Activated B cell treated with CpG ODN at 0.5 μM for 24 hours (primary cell): Measurements from ENCODE around the gene ALG8. TPM values are rescaled to one million over a fixed set of nuclear protein-coding genes. Genes with fewer than 3 reads are reported as not detected.
"Not testable (repeated sequence)": the region's sequence is repeated elsewhere in the genome, so short reads cannot be mapped to it uniquely, and the experiment has no call there.

Experiments
- ATAC-seq: fragments of 200-7000 bp; cut with Tn5 transposase; one replicate; pipeline ENCODE4 v1.10.0; 2021; ENCODE audit warnings: low read depth, mild to moderate bottlenecking, moderate library complexity
- CTCF ChIA-PET: fragments of 350-600 bp; sonication (Branson Sonifier 250); formaldehyde crosslinking; loops from one replicate; lab custom pipeline; 2021; ENCODE audit warnings: antibody characterized with exemption; lab: Charles Lee
- POLR2A ChIA-PET: fragments of 350-600 bp; sonication (Branson Sonifier 250); formaldehyde crosslinking; loops from one replicate; lab custom pipeline; 2021; ENCODE audit warnings: antibody characterized with exemption; lab: Charles Lee
- DNase-seq: peaks from one replicate; pipeline ENCODE4 v3.0.0; 2022
- H3K27ac Mint-ChIP-seq: one replicate; pipeline ENCODE4 v1.8.0; 2020; ENCODE audit warnings: mixed read lengths
- H3K27me3 Mint-ChIP-seq: one replicate; pipeline ENCODE4 v1.8.0; 2021; ENCODE audit warnings: mixed read lengths
- H3K36me3 Mint-ChIP-seq: one replicate; pipeline ENCODE4 v1.8.0; 2021; ENCODE audit warnings: low read depth, mixed read lengths
- H3K4me1 Mint-ChIP-seq: one replicate; pipeline ENCODE4 v1.8.0; 2021; ENCODE audit warnings: mixed read lengths
- H3K4me3 Mint-ChIP-seq: one replicate; pipeline ENCODE4 v1.8.0; 2020; ENCODE audit warnings: mild to moderate bottlenecking, mixed read lengths
- H3K9me3 Mint-ChIP-seq: one replicate; pipeline ENCODE4 v1.8.0; 2020; ENCODE audit warnings: mixed read lengths
- intact Hi-C: fragments of 100-400 bp; cut with micrococcal nuclease; formaldehyde crosslinking; loops from one replicate; pipeline ENCODE4 v1.15.1; 2024
- total RNA-seq: library from RNA; stranded (reverse); gene quantifications from 2 replicates; pipeline ENCODE4 v1.2.3, GENCODE V29; 2022
- TF ChIP-seq, protein P1 (sequence below): fragments of 200-600 bp; IDR thresholded peaks from one replicate; pipeline ENCODE4 v1.8.0; 2022; ENCODE audit warnings: antibody characterized with exemption, mild to moderate bottlenecking

The ALG8 gene
- total RNA-seq, 1 donor from 2014 or later, result 46.0 TPM

DNA sequence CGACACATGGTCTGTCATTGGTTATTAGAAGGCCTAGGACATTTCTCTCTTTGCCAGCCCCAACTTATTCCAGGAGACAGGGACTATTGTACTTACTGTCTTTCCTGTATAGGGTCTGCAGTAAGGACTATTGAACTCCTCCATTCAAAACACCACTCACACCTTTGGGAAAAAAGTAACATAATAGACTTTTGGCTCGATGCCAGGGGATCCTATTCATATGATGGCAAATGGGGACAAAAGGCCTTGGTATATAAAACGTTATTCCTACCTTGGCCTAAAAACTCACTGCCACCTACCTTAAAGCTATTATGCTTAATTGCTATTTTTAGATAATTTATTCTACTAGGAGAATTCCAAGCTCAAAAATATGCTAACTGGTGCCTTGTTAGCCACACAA is 53.5 kb downstream of the ALG8 start:
- Mint-ChIP-seq H3K4me3 (no peak overlapping the region), H3K9me3 (no peaks in the 10 kb centered on the region), H3K27me3 (no peaks in the 10 kb centered on the region), H3K36me3 (no peaks in the 10 kb centered on the region), H3K4me1 (peaks cover 6% of the 10 kb centered on the region), H3K27ac (no peak overlapping the region)
- intact Hi-C loops, result no loop called here
- DNase-seq (no peak), ATAC-seq (no peak)
- ChIA-PET CTCF (no interaction called here), POLR2A (no interaction called here)
- TF ChIP-seq, protein P1, sequence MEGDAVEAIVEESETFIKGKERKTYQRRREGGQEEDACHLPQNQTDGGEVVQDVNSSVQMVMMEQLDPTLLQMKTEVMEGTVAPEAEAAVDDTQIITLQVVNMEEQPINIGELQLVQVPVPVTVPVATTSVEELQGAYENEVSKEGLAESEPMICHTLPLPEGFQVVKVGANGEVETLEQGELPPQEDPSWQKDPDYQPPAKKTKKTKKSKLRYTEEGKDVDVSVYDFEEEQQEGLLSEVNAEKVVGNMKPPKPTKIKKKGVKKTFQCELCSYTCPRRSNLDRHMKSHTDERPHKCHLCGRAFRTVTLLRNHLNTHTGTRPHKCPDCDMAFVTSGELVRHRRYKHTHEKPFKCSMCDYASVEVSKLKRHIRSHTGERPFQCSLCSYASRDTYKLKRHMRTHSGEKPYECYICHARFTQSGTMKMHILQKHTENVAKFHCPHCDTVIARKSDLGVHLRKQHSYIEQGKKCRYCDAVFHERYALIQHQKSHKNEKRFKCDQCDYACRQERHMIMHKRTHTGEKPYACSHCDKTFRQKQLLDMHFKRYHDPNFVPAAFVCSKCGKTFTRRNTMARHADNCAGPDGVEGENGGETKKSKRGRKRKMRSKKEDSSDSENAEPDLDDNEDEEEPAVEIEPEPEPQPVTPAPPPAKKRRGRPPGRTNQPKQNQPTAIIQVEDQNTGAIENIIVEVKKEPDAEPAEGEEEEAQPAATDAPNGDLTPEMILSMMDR, result no peak

DNA sequence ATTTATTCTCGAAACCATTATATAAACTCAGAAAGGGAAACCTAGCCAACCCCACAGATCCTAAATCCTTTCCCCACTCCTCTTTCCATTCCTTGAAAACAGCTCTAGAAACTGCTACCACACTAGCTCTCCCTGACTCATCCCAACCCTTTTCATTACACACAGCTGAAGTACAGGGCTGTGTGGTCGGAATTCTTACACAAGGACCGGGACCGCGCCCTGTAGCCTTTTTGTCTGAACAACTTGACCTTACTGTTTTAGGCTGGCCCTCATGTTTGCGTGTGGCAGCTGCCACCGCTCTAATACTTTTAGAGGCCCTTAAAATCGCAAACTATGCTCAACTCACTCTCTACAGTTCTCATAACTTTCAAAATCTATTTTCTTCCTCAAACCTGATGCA is 54.9 kb downstream of the ALG8 start:
- H3K9me3 Mint-ChIP-seq, ATAC-seq, H3K27me3 Mint-ChIP-seq, POLR2A ChIA-PET, CTCF ChIA-PET, H3K4me3 Mint-ChIP-seq, H3K36me3 Mint-ChIP-seq, intact Hi-C loops, H3K27ac Mint-ChIP-seq, DNase-seq: not testable (repeated sequence)
- H3K4me1 Mint-ChIP-seq, result peaks cover 12% of the 10 kb centered on the region

- TF ChIP-seq, protein P1, result no peak
- Mint-ChIP-seq H3K4me3 (no peak overlapping the region), H3K36me3 (no peaks in the 10 kb centered on the region), H3K9me3 (no peaks in the 10 kb centered on the region), H3K27ac (no peak overlapping the region), H3K4me1 (peaks cover 24% of the 10 kb centered on the region), H3K27me3 (no peaks in the 10 kb centered on the region)
- ChIA-PET CTCF (no interaction called here), POLR2A (no interaction called here)
- no peak for ATAC-seq
- intact Hi-C loops, result no loop called here
- no peak for DNase-seq
These were observed 56.4 kb downstream of the ALG8 start for GRCh38 chr11:78083021-78083420.

DNA sequence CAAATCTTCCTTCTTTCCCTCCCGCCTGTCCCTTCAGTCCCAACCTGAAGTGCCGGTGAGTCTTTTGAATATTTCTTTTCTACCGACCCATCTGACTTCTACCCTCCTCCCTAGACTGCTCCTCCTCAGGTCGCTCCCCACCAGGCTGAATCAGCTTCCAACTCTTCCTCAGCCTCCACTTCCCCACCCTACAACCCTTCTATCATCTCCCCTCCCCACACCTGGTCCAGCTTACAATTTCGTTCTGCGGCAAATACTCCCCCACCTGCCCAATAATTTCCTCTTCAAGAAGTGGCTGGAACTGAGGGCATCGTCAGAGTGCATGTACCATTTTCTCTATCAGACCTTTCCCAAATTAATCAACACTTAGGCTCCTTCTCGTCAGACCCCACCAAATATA is 57.3 kb downstream of the ALG8 start:
- H3K27ac Mint-ChIP-seq, result no peak overlapping the region

GRCh38 chr11:78081583-78081982 is 57.8 kb downstream of the ALG8 start:
- CTCF ChIA-PET, result no interaction called here
- Mint-ChIP-seq H3K36me3 (peaks cover 7% of the 10 kb centered on the region), H3K4me3 (no peak overlapping the region), H3K4me1 (peaks cover 35% of the 10 kb centered on the region), H3K9me3 (no peaks in the 10 kb centered on the region), H3K27me3 (no peaks in the 10 kb centered on the region), H3K27ac (no peak overlapping the region)
- ATAC-seq (no peak), DNase-seq (no peak)
- POLR2A ChIA-PET, result no interaction called here
- intact Hi-C loops, result no loop called here
- TF ChIP-seq, protein P1, result no peak

More for the DNA sequence above, 57.3 kb downstream of the ALG8 start:
- Mint-ChIP-seq H3K36me3 (peaks cover 3% of the 10 kb centered on the region), H3K4me1 (peaks cover 31% of the 10 kb centered on the region), H3K4me3 (no peak overlapping the region), H3K9me3 (no peaks in the 10 kb centered on the region), H3K27me3 (no peaks in the 10 kb centered on the region)
- TF ChIP-seq, protein P1, result no peak
- intact Hi-C loops, result no loop called here
- no peak for ATAC-seq
- ChIA-PET CTCF (no interaction called here), POLR2A (no interaction called here)
- DNase-seq, result no peak

DNA sequence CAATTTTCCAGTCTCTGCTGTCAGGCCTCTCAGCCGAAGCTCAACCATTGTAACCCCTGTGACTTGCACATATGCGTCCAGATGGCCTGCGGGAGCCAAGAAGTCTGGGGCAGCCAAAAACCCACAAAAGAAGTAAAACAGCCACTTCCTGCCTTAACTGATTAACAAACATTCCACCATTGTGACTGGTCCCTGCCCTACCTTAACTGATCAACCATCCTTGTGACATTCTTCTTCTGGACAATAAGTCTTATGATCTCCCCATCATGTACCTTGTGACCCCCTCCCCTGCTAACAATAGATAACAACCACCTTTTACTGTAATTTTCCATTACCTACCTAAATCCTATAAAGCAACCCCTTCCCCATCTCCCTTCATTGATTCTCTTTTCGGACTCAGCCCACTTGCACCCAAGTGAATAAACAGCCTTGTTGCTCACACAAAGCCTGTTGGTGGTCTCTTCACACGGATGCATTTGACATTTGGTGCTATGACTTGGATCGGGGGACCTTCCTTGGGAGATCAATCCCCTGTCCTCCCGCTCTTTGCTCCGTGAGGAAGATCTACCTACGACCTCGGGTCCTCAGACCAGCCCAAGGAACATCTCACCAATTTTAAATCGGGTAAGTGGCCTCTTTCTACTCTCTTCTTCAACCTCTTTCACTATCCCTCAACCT is 58.5 kb downstream of the ALG8 start:
- Mint-ChIP-seq H3K4me1 (peaks cover 41% of the 10 kb centered on the region), H3K9me3 (no peaks in the 10 kb centered on the region), H3K27ac (no peak overlapping the region), H3K4me3 (peak overlapping the region; percentile 93), H3K27me3 (no peaks in the 10 kb centered on the region), H3K36me3 (peaks cover 8% of the 10 kb centered on the region)
- no peak for ATAC-seq
- DNase-seq, result no peak
- ChIA-PET CTCF (no interaction called here), POLR2A (no interaction called here)
- TF ChIP-seq, protein P1, result no peak
- intact Hi-C loops, result no loop called here
